Glomerular endothelial cell (primary cell): ENCODE data around the gene SSTR1. TPM values are rescaled to one million over a fixed set of nuclear protein-coding genes. Genes with fewer than 3 reads are reported as not detected.

ENCODE experiments used
- DNase-seq: peaks from one replicate; pipeline ENCODE4 v3.0.0-alpha.2; 2011; ENCODE audit warnings: low read depth, low spot score; ENCODE audit errors: extremely low read depth
- total RNA-seq: library from RNA; depleted of rRNA; stranded (reverse); fragments of >200 nt; gene quantifications from 2 replicates; pipeline ENCODE4 v1.2.3, GENCODE V29; 2015

The SSTR1 gene
- total RNA-seq, 1 donor from 2014 or later, result 2.5 TPM

- DNase-seq, result no peak
These were observed 5.1 kb upstream of the SSTR1 start for GRCh38 chr14:38202444-38203191.

GRCh38 chr14:38203929-38204718, 3.6 kb upstream of the SSTR1 start:
- DNase-seq, result no peak

- no peak for DNase-seq
These were observed 3.0 kb upstream of the SSTR1 start for GRCh38 chr14:38204719-38205115.

GRCh38 chr14:38205119-38205813, 2.4 kb upstream of the SSTR1 start:
- no peak for DNase-seq

- DNase-seq, result no peak
These were observed 1.6 kb upstream of the SSTR1 start for GRCh38 chr14:38205949-38206665.

- no peak for DNase-seq
These were observed 871 bp upstream of the SSTR1 start for GRCh38 chr14:38206689-38207376.

GRCh38 chr14:38207377-38207735, 348 bp upstream of the SSTR1 start:
- DNase-seq, result no peak

- no peak for DNase-seq
These were observed 1.2 kb downstream of the SSTR1 start for GRCh38 chr14:38208618-38209562.

GRCh38 chr14:38209572-38210557, 2.2 kb downstream of the SSTR1 start:
- no peak for DNase-seq

GRCh38 chr14:38210587-38211216, 3.0 kb downstream of the SSTR1 start:
- DNase-seq, result no peak

- no peak for DNase-seq
These were observed 3.6 kb downstream of the SSTR1 start for GRCh38 chr14:38211255-38211735.

GRCh38 chr14:38212111-38212510, 4.4 kb downstream of the SSTR1 start:
- DNase-seq, result no peak

- DNase-seq, result no peak
These were observed 5.3 kb downstream of the SSTR1 start for GRCh38 chr14:38213001-38213400.

GRCh38 chr14:38217553-38217952, 9.8 kb downstream of the SSTR1 start:
- no peak for DNase-seq

GRCh38 chr14:38221077-38221476, 13.4 kb downstream of the SSTR1 start:
- DNase-seq, result no peak

GRCh38 chr14:38224338-38224737, 16.6 kb downstream of the SSTR1 start:
- DNase-seq, result no peak

- no peak for DNase-seq
These were observed 18.2 kb downstream of the SSTR1 start for GRCh38 chr14:38225946-38226345.
